HS-5 (cell line): Measurements from ENCODE around the gene HECW1.
"Not testable (repeated sequence)": the region's sequence is repeated elsewhere in the genome, so short reads cannot be mapped to it uniquely, and the experiment has no call there.

ENCODE experiments used
- DNase-seq: peaks from one replicate; pipeline ENCODE4 v3.0.0-alpha.2; 2012; ENCODE audit warnings: low read depth

HECW1 gene

GRCh38 chr7:43475983-43476382, 363.5 kb downstream of the HECW1 start:
- DNase-seq: no peak

DNA sequence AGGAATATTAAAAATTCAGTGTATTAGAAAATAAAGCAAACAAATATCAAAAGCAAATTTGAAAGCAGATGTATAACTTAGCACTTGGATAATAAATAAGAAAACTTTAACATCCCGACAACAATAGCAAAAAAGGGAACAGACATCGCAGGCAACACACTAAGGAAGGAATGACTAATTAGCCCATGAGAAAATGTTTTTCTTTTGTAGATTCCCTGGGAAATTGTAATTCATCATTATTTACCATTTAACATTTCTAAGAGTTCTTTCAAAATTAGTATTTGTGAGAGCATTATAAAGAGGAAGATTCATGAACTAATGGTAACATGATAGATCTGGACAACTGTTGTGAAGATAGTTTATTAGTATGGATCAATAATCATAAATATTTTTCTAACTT, 364.4 kb downstream of the HECW1 start:
- no peak for DNase-seq

- DNase-seq: no peak
These were observed 366.6 kb downstream of the HECW1 start for GRCh38 chr7:43479042-43479441.

DNA sequence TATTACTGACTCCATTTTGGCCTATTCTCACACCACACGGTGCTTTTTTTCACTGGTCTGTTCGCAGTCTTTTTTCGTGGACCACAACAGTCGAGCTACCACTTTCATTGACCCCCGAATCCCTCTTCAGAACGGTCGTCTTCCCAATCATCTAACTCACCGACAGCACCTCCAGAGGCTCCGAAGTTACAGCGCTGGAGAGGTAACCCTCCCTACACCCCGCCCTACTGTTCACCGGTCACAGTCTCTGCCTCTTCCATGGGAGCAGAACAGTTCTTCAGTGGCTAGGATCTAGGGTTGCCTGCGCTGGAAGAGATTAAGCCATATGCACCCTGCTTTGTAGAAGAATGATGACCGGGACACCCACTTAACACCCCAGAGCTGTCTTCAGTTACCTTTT, 367.1 kb downstream of the HECW1 start:
- no peak for DNase-seq

GRCh38 chr7:43480581-43480980, 368.1 kb downstream of the HECW1 start:
- DNase-seq: no peak

DNA sequence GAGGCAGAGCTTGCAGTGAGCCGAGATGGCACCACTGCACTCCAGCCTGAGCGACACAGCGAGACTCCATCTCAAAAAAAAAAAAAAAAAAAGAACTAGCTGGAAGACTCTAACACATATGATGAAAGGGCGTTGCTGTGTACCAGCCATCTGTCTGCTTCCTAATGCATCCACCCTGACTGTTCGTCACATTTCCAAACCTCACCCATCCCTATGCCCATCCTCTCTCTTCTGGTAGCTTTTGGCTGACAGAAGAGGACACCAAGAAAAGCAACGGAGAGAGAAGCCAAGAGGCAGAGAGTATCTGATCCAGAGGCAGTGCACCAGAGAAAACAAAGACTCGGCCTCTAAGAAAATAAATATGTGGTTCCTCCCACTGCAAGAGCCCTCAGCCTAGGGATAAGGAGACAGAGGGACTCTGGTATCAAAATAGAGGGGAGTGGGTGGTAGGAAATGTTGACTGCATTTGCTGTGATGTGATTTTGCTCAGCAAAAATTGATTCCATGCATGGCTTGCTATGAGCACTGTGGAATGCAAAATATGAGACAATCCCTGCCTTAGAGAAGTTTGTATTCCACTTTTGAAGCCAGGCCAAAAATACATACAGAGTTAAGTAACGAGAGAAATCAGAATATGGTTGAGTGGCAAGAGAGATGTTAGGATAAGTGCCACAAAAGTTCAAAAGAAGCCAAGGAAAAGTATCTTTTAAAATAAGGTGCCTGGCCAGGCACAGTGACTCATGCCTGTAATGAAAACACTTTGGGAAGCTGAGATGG, 369.6 kb downstream of the HECW1 start:
- no peak for DNase-seq

DNA sequence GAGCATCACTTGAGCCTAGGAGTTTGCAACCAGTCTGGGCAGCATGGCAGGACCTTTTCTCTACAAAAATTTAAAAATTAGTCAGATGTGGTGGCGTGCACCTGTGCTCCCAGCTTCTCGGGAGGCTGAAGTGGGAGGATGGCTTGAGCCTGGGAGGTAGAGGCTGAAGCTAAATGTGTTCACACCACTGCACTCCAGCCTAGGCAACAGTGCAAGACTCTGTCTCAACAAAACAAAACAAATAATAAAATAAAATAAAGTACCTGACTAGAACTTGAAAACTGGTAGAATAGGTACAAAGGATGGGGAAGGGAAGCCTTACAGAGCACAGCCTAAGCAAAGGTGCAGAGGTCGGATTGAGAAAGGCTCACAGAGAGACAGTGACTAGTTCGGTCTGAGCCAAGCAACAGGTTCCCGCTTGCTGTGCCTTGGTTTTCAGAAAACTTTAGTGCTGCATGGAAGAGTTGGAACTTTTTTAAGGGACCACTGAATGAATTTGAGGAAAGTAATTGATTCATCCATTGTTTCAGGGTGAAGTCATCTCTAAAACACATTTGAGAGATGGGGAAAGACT, 370.3 kb downstream of the HECW1 start:
- DNase-seq: no peak

GRCh38 chr7:43484678-43485395, 372.4 kb downstream of the HECW1 start:
- DNase-seq: no peak

GRCh38 chr7:43485580-43485979, 373.1 kb downstream of the HECW1 start:
- DNase-seq: no peak

DNA sequence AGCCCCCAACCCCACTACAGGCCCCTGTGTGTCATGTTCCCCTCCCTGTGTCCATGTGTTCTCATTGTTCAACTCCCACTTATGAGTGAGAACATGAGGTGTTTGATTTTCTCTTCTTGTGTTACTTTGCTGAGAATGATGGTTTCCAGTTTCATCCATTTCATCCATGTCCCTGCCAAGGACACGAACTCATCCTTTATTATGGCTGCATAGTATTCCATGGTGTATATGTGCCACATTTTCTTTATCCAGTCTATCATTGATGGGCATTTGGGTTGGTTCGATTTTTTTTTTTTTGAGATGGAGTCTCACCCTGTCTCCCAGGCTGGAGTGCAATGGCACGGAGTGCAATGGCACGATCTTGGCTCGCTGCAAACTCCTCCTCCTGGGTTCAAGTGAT, 373.6 kb downstream of the HECW1 start:
- not testable (repeated sequence) for DNase-seq

- no peak for DNase-seq
These were observed 374.2 kb downstream of the HECW1 start for GRCh38 chr7:43486634-43487033.

DNA sequence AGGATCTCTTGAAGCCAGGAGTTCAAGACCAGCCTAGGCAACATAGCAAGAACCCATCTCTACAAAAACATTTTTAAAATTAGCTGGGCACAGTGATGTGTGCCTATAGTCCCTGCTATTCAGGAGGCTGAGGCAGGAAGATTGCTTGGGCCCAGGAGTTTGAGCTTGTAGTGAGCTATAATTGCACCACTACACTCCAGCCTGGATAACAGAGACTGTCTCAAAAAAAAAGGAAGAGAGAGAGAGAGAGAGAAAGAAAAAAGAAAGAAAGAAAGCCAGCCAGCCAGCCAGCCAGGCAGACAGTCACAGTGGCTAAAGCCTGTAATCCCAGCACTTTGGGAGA, 375.3 kb downstream of the HECW1 start:
- DNase-seq: no peak

GRCh38 chr7:43489257-43489656, 376.8 kb downstream of the HECW1 start:
- DNase-seq: no peak

- no peak for DNase-seq
These were observed 377.6 kb downstream of the HECW1 start for GRCh38 chr7:43490016-43490415.

DNA sequence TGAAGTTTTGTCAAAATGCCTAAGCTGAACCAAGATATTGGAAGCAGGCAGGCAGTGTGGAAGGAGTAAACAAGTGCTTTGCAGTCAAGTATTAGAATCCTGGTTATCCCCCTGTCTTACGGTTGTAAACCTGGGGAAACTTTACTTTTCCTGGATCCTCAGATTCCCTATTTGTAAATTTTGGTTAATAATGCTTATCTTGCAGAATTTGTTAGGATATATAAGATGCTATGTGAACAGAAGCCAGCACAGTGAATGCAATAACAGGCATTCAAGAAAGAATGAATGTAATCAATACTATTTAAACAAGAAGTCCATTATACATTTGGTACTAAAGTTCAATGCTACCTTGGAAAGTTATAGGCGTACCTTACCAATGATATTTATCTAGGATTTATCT, 378.7 kb downstream of the HECW1 start:
- no peak for DNase-seq

DNA sequence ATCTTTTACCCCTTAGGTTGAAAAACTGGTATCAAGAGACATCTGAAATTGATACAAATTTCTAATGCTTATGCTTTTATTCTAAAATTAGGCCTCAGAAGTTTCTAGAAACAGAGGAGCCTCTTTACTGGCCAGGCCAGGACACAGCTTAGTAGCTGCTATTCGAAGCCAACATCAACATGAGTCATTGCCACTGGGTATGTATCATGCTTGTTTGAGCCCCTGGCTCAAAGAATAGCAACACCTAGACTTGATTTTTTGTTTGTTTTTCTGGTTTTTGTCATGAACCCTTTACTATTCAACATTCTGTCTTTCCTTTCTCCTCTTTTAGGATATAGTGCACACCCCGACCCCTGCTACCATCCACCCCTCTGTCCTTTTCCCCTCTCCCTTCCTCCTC, 379.5 kb downstream of the HECW1 start:
- no peak for DNase-seq

DNA sequence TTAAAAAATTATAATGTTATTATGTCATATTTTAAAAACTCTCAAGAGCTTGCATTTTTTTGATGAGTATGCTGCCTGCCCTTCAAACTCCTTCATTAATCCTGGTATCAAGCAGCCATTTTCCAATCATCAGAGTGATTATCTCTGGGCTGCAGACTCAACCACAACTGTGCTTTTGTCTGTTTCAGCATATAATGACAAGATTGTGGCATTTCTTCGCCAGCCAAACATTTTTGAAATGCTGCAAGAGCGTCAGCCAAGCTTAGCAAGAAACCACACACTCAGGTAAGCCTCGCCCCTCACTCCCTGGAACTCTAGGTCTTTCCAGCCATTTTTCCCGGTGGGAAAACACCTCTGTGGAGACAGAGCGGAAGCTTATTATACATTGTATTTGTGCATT, 380.4 kb downstream of the HECW1 start:
- no peak for DNase-seq

DNA sequence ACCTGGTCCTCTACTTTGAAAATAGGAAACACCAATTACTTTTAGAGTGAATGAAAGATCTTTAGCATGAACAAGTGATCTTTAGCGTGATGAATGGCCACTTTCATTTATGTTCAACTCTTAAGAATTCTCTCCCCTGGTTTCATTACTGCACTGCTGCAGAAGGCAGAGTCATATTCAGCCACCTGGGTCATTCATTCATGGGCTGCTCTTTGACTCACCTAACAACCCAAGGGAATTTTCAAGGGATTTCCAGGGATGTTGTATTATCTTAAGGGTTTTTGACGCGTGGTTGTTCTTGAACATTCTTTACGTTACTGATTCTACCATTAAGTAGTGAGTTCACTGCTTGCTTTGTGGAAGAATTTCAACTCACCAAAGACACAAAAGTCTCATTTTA, 383.1 kb downstream of the HECW1 start:
- DNase-seq: no peak

DNA sequence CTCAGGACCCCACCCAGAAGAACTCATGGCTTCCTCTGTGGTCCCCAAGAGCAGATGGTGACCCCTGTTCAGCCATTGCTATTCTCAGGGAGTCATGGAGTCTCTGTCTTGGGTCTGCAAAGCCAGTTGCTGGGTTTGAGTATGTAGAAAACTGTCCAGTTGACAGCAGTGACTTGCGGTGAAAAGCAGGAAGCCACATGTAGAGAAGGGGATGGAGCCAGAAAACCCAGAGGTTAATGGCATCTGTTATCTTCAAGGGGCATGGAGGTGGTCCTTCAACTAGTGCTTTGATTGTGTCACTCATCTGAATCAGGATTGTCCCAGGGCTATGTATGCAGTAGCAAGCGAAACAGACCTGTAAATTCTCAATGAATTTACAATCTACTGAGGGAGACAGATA, 384.1 kb downstream of the HECW1 start:
- no peak for DNase-seq

GRCh38 chr7:43501870-43502269, 389.4 kb downstream of the HECW1 start:
- no peak for DNase-seq

DNA sequence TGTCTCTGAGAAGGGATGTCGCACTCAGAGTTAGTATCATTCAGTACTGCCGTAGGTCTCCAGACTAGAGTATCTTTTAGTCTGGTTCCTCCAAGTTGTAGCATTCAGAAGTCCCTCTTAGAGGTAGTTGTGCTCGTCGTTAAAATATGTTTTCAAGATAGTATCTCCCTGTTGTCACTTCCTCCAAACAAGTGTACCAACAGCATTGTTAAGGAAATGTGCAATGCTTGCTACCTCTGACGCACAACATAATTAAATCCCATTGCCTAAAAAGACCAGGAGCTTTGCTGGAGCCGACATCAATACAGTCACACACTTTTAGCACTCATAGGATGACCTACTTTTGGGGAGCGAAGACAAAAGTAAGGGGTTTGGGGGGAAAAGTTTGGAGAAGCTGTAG, 390.5 kb downstream of the HECW1 start:
- no peak for DNase-seq

GRCh38 chr7:43505412-43505811, 393.0 kb downstream of the HECW1 start:
- DNase-seq: no peak

GRCh38 chr7:43506460-43506859, 394.0 kb downstream of the HECW1 start:
- no peak for DNase-seq

- no peak for DNase-seq
These were observed 396.0 kb downstream of the HECW1 start for GRCh38 chr7:43508461-43508860.
